NCI-H69 (cell line): ENCODE data around the gene GSG1L.
"Not testable (repeated sequence)": the region's sequence is repeated elsewhere in the genome, so short reads cannot be mapped to it uniquely, and the experiment has no call there.

Experiments
- DNase-seq: peaks from one replicate; lab custom pipeline; 2025; lab: John Stamatoyannopoulos, UW

Gene GSG1L

DNA sequence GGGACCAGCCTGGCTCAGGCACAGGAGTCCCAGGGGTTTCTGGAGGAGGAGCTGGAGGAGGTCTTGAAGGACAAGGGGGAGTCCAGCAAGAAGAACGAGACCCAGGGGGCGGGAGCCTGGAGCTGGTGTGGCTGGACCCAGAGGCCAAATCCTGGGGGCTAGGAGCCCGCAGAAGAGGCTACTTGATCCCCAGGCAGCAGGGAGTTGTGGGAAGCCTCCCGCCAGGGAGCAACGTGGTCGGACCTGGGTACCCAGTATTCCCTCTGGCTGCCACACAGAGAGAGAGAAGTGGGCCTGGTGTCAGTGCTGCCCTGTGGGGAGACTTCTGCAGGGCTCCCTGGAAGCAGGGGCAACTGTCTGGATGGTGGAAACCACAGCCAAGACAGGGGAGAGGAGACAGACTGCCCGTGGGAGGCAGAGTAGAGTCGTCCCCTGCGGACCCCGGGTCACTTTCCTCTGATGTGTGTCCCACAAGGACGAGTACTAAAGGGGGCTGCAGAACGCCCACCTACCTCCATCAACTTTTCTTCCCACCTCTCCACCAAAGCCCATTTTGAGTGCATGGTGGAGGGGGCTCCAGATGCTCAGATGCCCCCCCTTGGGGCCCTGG, 160.4 kb downstream of the GSG1L start:
- no peak for DNase-seq

DNA sequence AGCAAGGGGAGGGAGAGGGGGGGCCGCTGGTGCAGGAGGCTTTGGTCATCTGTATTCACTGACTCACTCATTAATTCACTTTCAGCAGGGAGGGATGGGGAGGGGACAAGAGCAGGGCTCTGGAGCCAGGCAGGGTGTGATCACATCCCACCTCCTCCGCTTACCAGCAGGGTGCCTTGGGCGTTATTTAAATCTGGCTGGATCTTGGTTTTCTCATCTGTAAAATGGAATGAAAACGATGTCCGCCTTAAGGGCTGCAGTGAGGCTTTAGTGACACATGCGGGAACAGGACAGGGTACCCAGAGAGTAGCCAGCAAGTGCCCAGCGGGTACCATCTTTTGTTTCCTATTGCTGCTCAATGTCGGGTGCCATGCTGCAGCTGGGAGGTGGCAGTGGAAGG, 161.0 kb downstream of the GSG1L start:
- no peak for DNase-seq

- no peak for DNase-seq
Observed at GRCh38 chr16:27901956-27902355, 161.6 kb downstream of the GSG1L start.

- DNase-seq: no peak
Observed at GRCh38 chr16:27899736-27900135, 163.8 kb downstream of the GSG1L start.

- DNase-seq: no peak
Observed at GRCh38 chr16:27894386-27894785, 169.1 kb downstream of the GSG1L start.

DNA sequence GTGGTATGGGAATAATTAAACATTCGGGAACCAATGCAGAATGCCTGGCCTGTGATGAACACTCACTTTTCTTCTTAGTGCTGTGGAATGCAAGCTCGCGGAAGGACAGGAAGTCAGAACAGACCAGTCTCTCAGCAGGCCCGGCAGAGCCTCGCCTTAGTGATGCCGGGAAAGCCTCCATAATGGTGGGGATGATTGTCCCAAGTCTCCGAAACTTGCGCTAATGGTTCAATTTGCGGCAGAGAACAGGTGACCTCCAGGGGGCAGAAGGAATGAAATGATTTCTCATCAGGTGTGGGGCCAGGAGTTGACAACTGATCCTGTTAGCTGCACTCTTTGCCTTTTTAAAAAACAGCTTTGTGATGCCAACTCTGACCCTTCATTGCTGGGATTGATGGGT, 170.6 kb downstream of the GSG1L start:
- peak; percentile 22 for DNase-seq

DNA sequence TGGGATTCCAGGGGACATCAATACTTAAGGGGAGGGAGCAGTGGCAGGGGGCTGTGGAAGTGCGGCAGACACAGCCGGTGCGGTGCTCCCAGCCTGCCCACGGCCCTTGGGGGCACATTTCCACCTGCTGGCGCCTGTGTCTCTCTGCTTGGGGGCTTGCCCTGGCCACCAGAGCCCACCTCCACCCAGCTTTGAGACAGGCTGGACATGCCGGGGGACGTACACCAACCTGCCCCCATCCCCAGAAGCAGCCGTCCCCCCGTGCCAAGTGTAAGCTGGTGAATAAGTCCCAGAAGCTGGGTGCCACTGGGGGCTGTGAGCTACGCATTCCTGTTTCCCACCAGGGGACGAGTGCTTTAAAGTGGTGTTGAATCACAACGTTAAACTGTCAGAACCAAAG, 172.6 kb downstream of the GSG1L start:
- DNase-seq: no peak

DNA sequence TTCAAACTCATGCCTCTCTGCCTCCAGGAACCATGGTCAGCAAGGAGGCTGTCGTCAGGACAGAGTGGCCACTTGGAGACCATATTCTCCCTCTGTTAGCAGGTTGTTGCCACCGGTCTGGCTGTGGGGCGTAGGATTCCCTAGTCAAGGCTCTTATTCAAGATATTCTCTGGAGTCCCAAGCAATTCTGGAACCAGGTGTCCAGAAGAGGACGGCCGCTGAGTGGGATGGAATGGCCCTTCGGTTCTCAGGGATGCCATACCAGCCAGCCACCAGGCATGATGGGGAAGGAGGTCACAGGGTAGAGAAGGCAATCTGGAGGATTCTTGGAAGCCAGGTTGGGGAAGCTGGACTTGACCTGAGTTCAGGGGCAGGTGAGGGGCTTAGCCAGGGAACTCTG, 173.5 kb downstream of the GSG1L start:
- DNase-seq: no peak

- no peak for DNase-seq
Observed at GRCh38 chr16:27883576-27883975, 179.9 kb downstream of the GSG1L start.

GRCh38 chr16:27880287-27880686, 183.2 kb downstream of the GSG1L start:
- peak; percentile 56 for DNase-seq

GRCh38 chr16:27879601-27880247, 183.8 kb downstream of the GSG1L start:
- DNase-seq: peak; percentile 46

DNA sequence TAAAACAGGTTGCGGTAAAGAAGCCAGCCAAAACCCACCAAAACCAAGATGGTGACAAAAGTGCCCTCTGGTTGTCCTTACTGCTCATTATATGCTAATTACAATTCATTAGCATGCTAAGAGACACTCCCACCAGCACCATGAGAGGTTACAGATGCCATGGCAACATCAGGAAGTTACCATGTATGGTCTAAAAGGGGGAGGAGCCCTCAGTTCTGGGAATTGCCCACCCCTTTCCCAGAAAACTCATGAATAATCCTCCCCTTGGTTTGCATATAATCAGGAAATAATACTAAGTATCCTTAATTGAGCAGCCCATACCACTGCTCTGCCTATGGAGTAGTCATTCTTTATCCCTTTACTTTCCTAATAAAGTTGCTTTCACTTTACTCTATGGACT, 190.9 kb downstream of the GSG1L start:
- DNase-seq: not testable (repeated sequence)

GRCh38 chr16:27870116-27870798, 193.3 kb downstream of the GSG1L start:
- no peak for DNase-seq

DNA sequence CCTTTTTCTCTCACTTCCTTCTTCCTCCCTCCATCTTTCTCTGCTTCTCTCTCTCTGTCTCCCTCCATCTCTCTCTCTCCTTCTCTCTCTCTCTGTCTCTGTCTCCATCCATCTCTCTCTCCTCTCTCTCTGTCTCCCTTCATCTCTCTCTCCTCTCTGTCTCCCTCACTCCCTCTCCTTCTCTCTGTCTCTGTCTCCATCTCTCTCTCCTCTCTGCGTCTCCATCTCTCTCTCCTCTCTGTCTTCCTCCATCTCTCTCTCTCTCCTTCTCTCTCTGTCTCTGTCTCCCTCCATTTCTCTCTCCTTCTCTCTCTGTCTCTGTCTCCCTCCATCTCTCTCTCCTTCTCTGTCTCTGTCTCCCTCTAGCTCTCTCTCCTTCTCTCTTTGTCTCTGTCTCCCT, 194.1 kb downstream of the GSG1L start:
- no peak for DNase-seq

DNA sequence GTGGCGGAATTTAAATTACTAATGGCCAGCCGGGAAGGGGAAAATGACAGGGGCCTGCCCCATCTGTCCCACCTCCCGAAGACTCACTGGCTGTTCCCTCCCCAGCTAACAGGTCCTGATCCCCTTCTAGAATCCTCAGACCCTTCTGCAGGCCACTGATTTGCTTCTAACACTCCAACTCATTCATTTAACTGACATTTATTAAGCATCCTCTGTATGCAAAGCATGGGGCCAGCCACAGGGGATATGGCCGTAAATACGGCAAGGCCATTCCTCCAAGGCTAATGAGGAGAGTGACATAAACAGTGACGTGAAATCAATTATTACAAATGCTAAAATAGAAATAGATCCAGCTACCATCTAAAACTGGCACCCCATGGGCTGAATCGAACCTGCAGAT, 195.3 kb downstream of the GSG1L start:
- no peak for DNase-seq

DNA sequence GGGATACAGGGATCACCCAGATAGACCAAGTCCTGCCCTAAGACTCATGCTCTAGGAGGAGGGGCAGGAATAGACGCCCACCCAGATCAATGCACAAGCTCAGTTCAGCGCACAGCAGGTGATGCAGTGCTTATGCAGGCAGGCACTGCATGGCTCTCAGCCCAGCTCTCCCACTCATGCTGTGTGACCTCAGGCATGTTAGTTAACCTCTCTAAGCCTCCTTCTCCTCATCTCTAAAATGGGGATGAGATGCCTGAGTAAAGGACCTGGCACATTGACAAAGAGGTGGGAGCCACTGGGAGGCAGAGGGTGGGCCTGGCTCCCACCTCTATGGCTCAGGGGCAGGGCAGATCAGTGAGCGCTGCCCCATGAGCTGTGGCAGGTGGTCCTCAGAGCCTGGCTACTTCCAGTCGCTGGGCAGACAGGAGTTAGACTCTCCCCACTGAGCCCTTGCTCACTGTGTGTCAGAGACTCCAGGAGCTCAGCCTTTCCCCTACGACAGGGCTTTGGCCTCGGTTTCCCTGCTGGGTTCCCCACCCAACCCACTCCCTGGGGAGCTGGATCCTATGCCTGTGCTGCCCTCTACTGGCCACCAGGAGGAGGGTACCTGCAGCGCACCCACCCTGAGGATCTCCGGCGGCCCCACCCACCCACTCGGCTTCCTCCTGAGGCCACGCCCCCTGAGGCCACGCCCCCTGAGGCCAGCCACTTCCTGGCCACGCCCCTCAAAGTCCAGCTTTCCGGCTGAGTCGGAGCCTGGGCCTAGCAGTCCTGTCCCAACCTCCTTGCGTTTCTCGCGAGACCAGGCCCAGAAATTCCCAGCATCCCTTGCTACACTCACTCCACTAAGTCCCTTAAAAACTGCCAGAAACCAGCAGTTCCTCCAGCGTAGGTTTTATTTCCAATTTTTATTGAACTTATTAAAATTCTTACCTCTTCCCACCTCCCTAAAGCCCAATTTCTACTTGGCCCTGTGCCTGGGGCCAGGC, 196.1 kb downstream of the GSG1L start:
- DNase-seq: peak; percentile 84

GRCh38 chr16:27863377-27863776, 200.1 kb downstream of the GSG1L start:
- DNase-seq: no peak

GRCh38 chr16:27862953-27863352, 200.6 kb downstream of the GSG1L start:
- no peak for DNase-seq

- DNase-seq: no peak
Observed at GRCh38 chr16:27860091-27860490, 203.4 kb downstream of the GSG1L start.

DNA sequence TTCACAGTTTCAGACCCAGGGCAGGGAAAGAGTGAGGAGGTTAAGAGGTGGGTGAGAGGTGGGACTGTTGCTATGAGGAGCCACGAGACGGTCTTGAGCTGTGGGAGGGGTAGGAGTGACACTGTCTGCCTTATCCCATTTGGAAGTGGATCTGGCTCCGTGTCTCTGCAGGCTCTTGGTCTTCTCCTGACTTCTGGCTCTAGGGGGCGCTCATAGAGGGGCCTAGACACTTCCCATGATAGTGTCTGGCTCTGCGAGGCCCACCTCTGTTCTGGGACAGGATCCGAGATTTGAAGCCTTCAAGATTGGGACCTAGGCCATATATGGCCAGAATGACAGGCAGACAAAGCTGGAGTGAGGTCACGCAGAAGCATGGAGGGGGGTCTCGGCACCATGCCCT, 204.5 kb downstream of the GSG1L start:
- peak; percentile 34 for DNase-seq

- no peak for DNase-seq
Observed at GRCh38 chr16:27853651-27854050, 209.9 kb downstream of the GSG1L start.

GRCh38 chr16:27853101-27853500, 210.4 kb downstream of the GSG1L start:
- no peak for DNase-seq
